ENCODE data around the gene PLSCR2.
"Not testable (repeated sequence)": the region's sequence is repeated elsewhere in the genome, so short reads cannot be mapped to it uniquely, and the experiment has no call there.

The PLSCR2 gene

GRCh38 chr3:146476094-146476740 is 6.9 kb upstream of the PLSCR2 start:
- DNase-seq: no peak

- DNase-seq: not testable (repeated sequence)
Measured at GRCh38 chr3:146474976-146475375, 5.6 kb upstream of the PLSCR2 start.

- DNase-seq: no peak
Measured at GRCh38 chr3:146473726-146474125, 4.4 kb upstream of the PLSCR2 start.

GRCh38 chr3:146472611-146473010 is 3.2 kb upstream of the PLSCR2 start:
- no peak for DNase-seq

GRCh38 chr3:146471012-146471411 is 1.7 kb upstream of the PLSCR2 start:
- DNase-seq: no peak

- no peak for DNase-seq
Measured at GRCh38 chr3:146470425-146470990, 1.1 kb upstream of the PLSCR2 start.

GRCh38 chr3:146468671-146469149 is 651 bp downstream of the PLSCR2 start:
- no peak for DNase-seq

GRCh38 chr3:146468234-146468633 is 1.1 kb downstream of the PLSCR2 start:
- DNase-seq: no peak

- no peak for DNase-seq
Measured at GRCh38 chr3:146466604-146467003, 2.8 kb downstream of the PLSCR2 start.

GRCh38 chr3:146465693-146466465 is 3.5 kb downstream of the PLSCR2 start:
- no peak for DNase-seq

- DNase-seq: no peak
Measured at GRCh38 chr3:146464783-146465182, 4.6 kb downstream of the PLSCR2 start.

- no peak for DNase-seq
Measured at GRCh38 chr3:146464005-146464595, 5.3 kb downstream of the PLSCR2 start.

- DNase-seq: no peak
Measured at GRCh38 chr3:146454796-146455195, 14.6 kb downstream of the PLSCR2 start.

GRCh38 chr3:146449613-146450012 is 19.7 kb downstream of the PLSCR2 start:
- no peak for DNase-seq

- DNase-seq: no peak
Measured at GRCh38 chr3:146449076-146449475, 20.3 kb downstream of the PLSCR2 start.

- no peak for DNase-seq
Measured at GRCh38 chr3:146446026-146446425, 23.3 kb downstream of the PLSCR2 start.

- not testable (repeated sequence) for DNase-seq
Measured at GRCh38 chr3:146440310-146440709, 29.1 kb downstream of the PLSCR2 start.

GRCh38 chr3:146432066-146432465 is 37.3 kb downstream of the PLSCR2 start:
- DNase-seq: no peak

- DNase-seq: no peak
Measured at GRCh38 chr3:146431240-146431639, 38.1 kb downstream of the PLSCR2 start.

- DNase-seq: no peak
Measured at GRCh38 chr3:146425341-146425740, 44.0 kb downstream of the PLSCR2 start.

- DNase-seq: no peak
Measured at GRCh38 chr3:146421819-146422759, 47.3 kb downstream of the PLSCR2 start.

- DNase-seq: no peak
Measured at GRCh38 chr3:146416366-146416765, 53.0 kb downstream of the PLSCR2 start.

All from NCI-H2081 (cell line).